Mucosa of stomach (tissue), 1 donor: ENCODE data around the gene GRM7.

Source experiments
- H3K27me3 ChIP-seq: one replicate; pipeline ENCODE4 v1.7.0; 2013; ENCODE audit warnings: mild to moderate bottlenecking, low read length; ENCODE audit not compliant: control insufficient read depth, insufficient read depth
- H3K36me3 ChIP-seq: one replicate; pipeline ENCODE4 v1.7.0; 2013; ENCODE audit warnings: low read length; ENCODE audit not compliant: control insufficient read depth, insufficient read depth
- H3K4me1 ChIP-seq: one replicate; pipeline ENCODE4 v1.7.0; 2013; ENCODE audit warnings: mild to moderate bottlenecking, low read length; ENCODE audit not compliant: control insufficient read depth, insufficient read depth
- H3K4me3 ChIP-seq: one replicate; pipeline ENCODE4 v1.7.0; 2013; ENCODE audit warnings: low read length
- H3K9ac ChIP-seq: one replicate; pipeline ENCODE4 v1.7.0; 2013; ENCODE audit warnings: mild to moderate bottlenecking, low read length, moderate library complexity
- H3K9me3 ChIP-seq: one replicate; pipeline ENCODE4 v1.7.0; 2013; ENCODE audit warnings: mild to moderate bottlenecking, low read length, moderate library complexity; ENCODE audit not compliant: control insufficient read depth
- donor health status: Pancreatic carcinoma.

GRM7 gene

DNA sequence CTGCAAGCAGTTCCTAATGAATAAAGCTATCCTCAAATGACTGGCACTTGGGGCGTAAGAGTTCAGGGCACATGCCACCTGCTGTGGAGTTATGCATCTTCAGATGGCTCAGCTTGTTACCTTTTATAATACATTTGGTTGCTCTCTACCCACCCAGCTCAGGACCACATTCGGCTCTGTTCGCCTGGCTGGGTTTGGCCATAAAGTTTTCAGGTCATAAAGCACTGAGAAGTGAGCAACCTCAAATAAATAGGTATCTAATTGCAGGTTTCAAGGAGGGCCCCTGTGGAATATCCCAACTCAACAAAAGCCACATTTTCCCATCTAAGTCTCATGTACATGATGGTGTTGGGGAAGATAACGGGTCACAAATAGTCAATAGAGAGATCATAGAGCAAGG is 727.3 kb downstream of the GRM7 start:
- H3K36me3 ChIP-seq, result no peaks in the 10 kb centered on the region
- H3K9ac ChIP-seq, result no peak overlapping the region
- H3K4me3 ChIP-seq, result no peak overlapping the region
- no peaks in the 10 kb centered on the region for H3K4me1 ChIP-seq
- no peaks in the 10 kb centered on the region for H3K27me3 ChIP-seq
- H3K9me3 ChIP-seq, result no peaks in the 10 kb centered on the region

DNA sequence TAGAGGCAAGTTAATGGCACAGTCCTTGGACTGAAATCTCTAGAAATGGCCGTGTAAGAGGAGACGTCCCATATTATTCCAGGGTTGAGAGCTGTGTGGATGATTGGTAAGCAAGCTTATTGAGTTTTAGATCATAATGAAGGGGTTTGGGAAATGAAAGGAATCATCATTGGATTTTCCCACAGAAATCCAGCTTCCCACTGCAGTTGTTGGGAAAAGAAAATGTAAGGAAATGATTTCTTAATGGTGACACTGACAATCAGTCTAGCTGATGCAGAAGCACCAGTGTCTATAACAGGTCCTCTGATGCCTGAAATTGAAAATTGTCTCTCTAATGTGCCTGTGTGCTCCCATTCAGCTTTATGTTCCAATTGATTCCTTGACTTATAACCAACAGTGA is 728.6 kb downstream of the GRM7 start:
- Histone ChIP-seq H3K4me3 (no peak overlapping the region), H3K36me3 (no peaks in the 10 kb centered on the region), H3K27me3 (no peaks in the 10 kb centered on the region), H3K9ac (no peak overlapping the region), H3K4me1 (no peaks in the 10 kb centered on the region), H3K9me3 (no peaks in the 10 kb centered on the region)

- Histone ChIP-seq H3K9ac (no peak overlapping the region), H3K4me1 (no peaks in the 10 kb centered on the region), H3K4me3 (no peak overlapping the region), H3K36me3 (no peaks in the 10 kb centered on the region), H3K27me3 (no peaks in the 10 kb centered on the region), H3K9me3 (no peaks in the 10 kb centered on the region)
Observed at GRCh38 chr3:7602297-7602696, 741.4 kb downstream of the GRM7 start.

GRCh38 chr3:7607083-7607482 is 746.2 kb downstream of the GRM7 start:
- Histone ChIP-seq H3K4me1 (no peaks in the 10 kb centered on the region), H3K9me3 (no peaks in the 10 kb centered on the region), H3K36me3 (no peaks in the 10 kb centered on the region), H3K9ac (no peak overlapping the region), H3K27me3 (no peaks in the 10 kb centered on the region), H3K4me3 (no peak overlapping the region)

DNA sequence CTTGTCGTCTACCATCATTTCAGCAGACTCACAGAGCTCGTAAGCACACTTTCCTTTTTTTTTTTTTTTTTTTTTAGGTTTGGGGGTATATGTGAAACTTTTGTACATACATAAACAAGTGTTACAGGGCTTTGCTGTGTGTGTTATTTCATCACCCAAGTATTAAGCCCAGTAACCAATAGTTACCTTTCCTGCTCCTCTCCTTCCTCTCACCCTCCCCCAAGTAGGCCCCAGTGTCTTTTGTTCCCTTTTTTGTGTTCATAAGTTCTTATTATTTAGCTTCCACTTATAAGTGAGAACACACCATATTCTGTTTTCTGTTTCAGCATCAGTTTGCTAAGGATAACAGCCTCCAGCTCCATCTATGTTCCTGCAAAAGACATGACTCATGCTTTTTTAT is 746.8 kb downstream of the GRM7 start:
- Histone ChIP-seq H3K4me1 (no peaks in the 10 kb centered on the region), H3K9ac (no peak overlapping the region), H3K9me3 (no peaks in the 10 kb centered on the region), H3K4me3 (no peak overlapping the region), H3K36me3 (no peaks in the 10 kb centered on the region), H3K27me3 (no peaks in the 10 kb centered on the region)

DNA sequence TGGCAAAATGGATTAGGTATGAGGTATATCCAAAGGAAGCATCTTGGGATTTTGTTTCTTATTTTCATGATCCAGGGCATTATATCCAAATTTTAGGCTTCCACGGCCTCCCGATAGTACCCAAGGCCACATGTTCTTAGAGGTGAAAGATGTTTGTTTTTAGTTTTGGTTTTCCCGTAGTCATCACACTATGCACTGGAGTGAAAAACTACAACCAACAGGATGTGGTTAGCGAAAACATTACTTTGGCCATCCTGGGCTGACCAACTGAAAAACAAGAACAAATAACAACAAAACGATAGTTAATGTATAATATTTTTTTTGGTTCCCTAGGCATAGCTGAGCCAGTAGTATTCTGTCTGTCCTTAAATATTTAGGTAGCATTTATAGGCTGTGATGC is 749.7 kb downstream of the GRM7 start:
- Histone ChIP-seq H3K27me3 (no peaks in the 10 kb centered on the region), H3K9me3 (no peaks in the 10 kb centered on the region), H3K36me3 (no peaks in the 10 kb centered on the region), H3K9ac (no peak overlapping the region), H3K4me3 (no peak overlapping the region), H3K4me1 (no peaks in the 10 kb centered on the region)

GRCh38 chr3:7615043-7615442 is 754.1 kb downstream of the GRM7 start:
- Histone ChIP-seq H3K27me3 (no peaks in the 10 kb centered on the region), H3K9me3 (no peaks in the 10 kb centered on the region), H3K4me1 (no peaks in the 10 kb centered on the region), H3K36me3 (no peaks in the 10 kb centered on the region), H3K9ac (no peak overlapping the region), H3K4me3 (no peak overlapping the region)

DNA sequence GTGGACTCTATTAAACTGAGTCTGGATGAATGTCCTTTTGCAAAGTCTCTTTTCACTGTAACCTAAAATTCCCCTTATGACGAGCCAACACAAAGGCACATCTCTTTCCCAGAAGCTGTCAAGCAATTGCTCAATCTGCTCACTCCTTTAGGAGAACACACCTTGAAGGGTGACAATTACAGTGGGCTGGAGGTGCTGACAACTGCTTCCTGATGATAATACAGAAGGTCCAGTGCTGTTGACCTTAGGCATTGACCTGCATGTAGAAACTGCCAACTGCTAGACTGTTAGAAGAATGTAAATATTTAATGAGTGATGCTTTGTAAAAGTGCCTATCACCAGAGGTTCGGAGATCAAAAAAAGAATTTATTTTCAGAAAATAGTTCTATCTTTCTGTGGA is 757.7 kb downstream of the GRM7 start:
- H3K9ac ChIP-seq, result no peak overlapping the region
- H3K4me3 ChIP-seq, result no peak overlapping the region
- H3K4me1 ChIP-seq, result no peaks in the 10 kb centered on the region
- H3K9me3 ChIP-seq, result no peaks in the 10 kb centered on the region
- no peaks in the 10 kb centered on the region for H3K27me3 ChIP-seq
- H3K36me3 ChIP-seq, result no peaks in the 10 kb centered on the region

DNA sequence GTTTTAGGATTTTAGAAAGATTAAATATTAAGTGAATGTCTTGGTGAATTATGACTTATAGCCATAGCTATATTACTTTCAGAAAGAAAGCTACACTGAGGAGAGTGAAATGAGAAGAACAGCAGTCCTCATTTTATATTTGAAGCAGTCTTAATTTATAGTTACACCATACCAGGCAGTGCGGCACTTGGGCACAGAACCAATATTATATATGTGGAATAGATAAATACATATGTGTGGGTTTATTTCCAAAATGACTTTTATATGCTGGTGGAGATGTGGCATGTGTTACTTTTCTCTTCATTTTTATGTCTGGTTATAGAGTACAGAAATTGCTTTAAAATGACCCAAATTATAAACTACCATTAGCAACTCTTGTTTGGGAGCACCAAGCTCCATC is 759.5 kb downstream of the GRM7 start:
- no peaks in the 10 kb centered on the region for H3K4me1 ChIP-seq

GRCh38 chr3:7621046-7621630 is 760.2 kb downstream of the GRM7 start:
- no peaks in the 10 kb centered on the region for H3K36me3 ChIP-seq
- H3K9ac ChIP-seq, result no peak overlapping the region
- H3K27me3 ChIP-seq, result no peaks in the 10 kb centered on the region
- no peaks in the 10 kb centered on the region for H3K4me1 ChIP-seq
- no peak overlapping the region for H3K4me3 ChIP-seq
- no peaks in the 10 kb centered on the region for H3K9me3 ChIP-seq

More for the DNA sequence above, 759.5 kb downstream of the GRM7 start:
- H3K36me3 ChIP-seq, result no peaks in the 10 kb centered on the region
- no peak overlapping the region for H3K4me3 ChIP-seq
- H3K9ac ChIP-seq, result no peak overlapping the region
- no peaks in the 10 kb centered on the region for H3K9me3 ChIP-seq
- H3K27me3 ChIP-seq, result no peaks in the 10 kb centered on the region

DNA sequence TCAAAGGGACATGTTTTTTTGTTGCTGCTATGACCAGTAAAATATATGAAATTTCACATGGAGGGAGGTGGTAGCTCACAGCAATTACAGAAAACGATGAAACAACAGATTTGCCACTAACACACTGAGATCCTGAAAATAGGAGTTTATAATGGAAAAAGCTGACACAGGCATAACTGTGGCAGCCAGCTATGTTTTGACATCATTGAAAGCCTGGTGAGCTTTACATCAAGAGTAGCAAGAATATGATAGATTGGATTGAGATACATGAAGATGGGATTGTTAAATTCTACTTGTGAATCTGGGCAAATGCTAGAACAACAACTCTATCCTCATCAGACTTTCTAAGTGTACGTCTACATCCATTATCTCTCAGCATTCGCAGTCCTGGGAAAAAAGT is 760.7 kb downstream of the GRM7 start:
- Histone ChIP-seq H3K36me3 (no peaks in the 10 kb centered on the region), H3K27me3 (no peaks in the 10 kb centered on the region), H3K9ac (no peak overlapping the region), H3K4me1 (no peaks in the 10 kb centered on the region), H3K9me3 (no peaks in the 10 kb centered on the region), H3K4me3 (no peak overlapping the region)

GRCh38 chr3:7625021-7625420 is 764.1 kb downstream of the GRM7 start:
- Histone ChIP-seq H3K9me3 (no peaks in the 10 kb centered on the region), H3K27me3 (no peaks in the 10 kb centered on the region), H3K4me3 (no peak overlapping the region), H3K36me3 (no peaks in the 10 kb centered on the region), H3K9ac (no peak overlapping the region), H3K4me1 (no peaks in the 10 kb centered on the region)

DNA sequence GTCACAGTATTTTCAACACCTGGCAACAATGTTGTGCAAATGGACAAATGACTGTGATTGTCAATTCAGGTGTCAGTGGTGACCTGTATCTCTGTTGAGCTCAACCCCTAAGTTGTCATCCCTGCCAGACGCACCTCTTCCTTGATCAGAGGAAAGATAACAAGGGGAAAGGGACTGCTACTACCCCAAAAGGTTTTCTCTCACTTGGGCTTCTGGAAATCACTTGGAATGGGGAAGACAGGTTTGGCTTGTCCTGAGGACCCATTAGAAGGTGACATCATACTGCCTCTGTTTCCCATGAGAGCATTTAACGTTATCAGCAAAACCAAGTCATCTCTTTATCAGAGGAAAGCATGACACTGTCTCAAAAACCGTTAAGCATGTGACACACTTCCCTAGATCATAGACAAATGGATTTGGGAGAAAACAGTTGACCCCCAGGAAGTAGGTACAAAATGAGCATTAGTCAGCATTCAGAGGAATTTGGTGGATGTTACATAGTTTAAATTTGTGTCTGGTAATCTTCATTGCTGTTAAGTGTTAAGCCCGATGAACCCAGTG is 769.5 kb downstream of the GRM7 start:
- H3K36me3 ChIP-seq, result no peaks in the 10 kb centered on the region
- no peaks in the 10 kb centered on the region for H3K4me1 ChIP-seq
- H3K9ac ChIP-seq, result no peak overlapping the region
- no peak overlapping the region for H3K4me3 ChIP-seq
- no peaks in the 10 kb centered on the region for H3K9me3 ChIP-seq
- no peaks in the 10 kb centered on the region for H3K27me3 ChIP-seq
